ENCODE results near the gene PTGES3L. TPM values are rescaled to one million over a fixed set of nuclear protein-coding genes. Genes with fewer than 3 reads are reported as not detected.
A peak's percentile ranks its signal among the peaks of the same experiment; 100 is the strongest.

PTGES3L gene
- total and polyA plus RNA-seq, 2 of the 13 experiments (the other 11 are each of a cell fraction or from before 2014, with no cell fraction given) = 1.2 to 2.9 TPM

- TF ChIP-seq ZHX2 (IDR thresholded peaks at IDR 0.05; ENCODE audit: low read depth) (peak; percentile 85), ZHX2 (CRISPR knock-in tag; IDR thresholded peaks at IDR 0.05; ENCODE audit: borderline replicate concordance) (no peak), ZNF788 (CRISPR knock-in tag; IDR thresholded peaks at IDR 0.05; ENCODE audit: borderline replicate concordance) (peak; percentile 59; the same call in 1 of the 2 replicates), HDAC1 (CRISPR knock-in tag; IDR thresholded peaks at IDR 0.05) (peak; percentile 81), ZNF691 (CRISPR knock-in tag; IDR thresholded peaks at IDR 0.05; ENCODE audit: borderline replicate concordance, low read depth) (peak; percentile 76; the same call in 1 of the 2 replicates), EZH2 (conservative IDR thresholded peaks at IDR 0.05; ENCODE audit: low read depth, low read length) (no peak), ZNF547 (CRISPR knock-in tag; IDR thresholded peaks at IDR 0.05) (no peak), PATZ1 (CRISPR knock-in tag; IDR thresholded peaks at IDR 0.05) (no peak), POLR2G (IDR thresholded peaks at IDR 0.05; ENCODE audit: low read depth, low read length) (peak; percentile 77), ZNF576 (CRISPR knock-in tag; IDR thresholded peaks at IDR 0.05) (no peak), MYC (CRISPR knock-in tag; IDR thresholded peaks at IDR 0.05; ENCODE audit: borderline replicate concordance) (peak; percentile 85; the same call in 1 of the 2 replicates), HMGA1 (CRISPR knock-in tag; conservative IDR thresholded peaks at IDR 0.05) (no peak), NCOA2 (CRISPR knock-in tag; IDR thresholded peaks at IDR 0.05) (no peak)
- TF ChIP-seq, protein P1, sequence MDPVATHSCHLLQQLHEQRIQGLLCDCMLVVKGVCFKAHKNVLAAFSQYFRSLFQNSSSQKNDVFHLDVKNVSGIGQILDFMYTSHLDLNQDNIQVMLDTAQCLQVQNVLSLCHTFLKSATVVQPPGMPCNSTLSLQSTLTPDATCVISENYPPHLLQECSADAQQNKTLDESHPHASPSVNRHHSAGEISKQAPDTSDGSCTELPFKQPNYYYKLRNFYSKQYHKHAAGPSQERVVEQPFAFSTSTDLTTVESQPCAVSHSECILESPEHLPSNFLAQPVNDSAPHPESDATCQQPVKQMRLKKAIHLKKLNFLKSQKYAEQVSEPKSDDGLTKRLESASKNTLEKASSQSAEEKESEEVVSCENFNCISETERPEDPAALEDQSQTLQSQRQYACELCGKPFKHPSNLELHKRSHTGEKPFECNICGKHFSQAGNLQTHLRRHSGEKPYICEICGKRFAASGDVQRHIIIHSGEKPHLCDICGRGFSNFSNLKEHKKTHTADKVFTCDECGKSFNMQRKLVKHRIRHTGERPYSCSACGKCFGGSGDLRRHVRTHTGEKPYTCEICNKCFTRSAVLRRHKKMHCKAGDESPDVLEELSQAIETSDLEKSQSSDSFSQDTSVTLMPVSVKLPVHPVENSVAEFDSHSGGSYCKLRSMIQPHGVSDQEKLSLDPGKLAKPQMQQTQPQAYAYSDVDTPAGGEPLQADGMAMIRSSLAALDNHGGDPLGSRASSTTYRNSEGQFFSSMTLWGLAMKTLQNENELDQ (CRISPR knock-in tag; IDR thresholded peaks at IDR 0.05; ENCODE audit: borderline replicate concordance) = no peak
- TF ChIP-seq, protein P2, sequence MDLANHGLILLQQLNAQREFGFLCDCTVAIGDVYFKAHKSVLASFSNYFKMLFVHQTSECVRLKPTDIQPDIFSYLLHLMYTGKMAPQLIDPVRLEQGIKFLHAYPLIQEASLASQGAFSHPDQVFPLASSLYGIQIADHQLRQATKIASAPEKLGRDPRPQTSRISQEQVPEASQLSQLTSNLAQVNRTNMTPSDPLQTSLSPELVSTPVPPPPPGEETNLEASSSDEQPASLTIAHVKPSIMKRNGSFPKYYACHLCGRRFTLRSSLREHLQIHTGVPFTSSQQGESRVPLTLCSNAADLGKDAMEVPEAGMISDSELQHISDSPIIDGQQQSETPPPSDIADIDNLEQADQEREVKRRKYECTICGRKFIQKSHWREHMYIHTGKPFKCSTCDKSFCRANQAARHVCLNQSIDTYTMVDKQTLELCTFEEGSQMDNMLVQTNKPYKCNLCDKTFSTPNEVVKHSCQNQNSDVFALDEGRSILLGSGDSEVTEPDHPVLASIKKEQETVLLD (CRISPR knock-in tag; IDR thresholded peaks at IDR 0.05; ENCODE audit: low read depth) = no peak
Observed at GRCh38 chr17:42964161-42964932, 15.5 kb downstream of the PTGES3L start, which contains the start of gene AARSD1 (continued).

Data from HepG2 (cell line).